CD8-positive, alpha-beta memory T cell (primary cell): Measurements from ENCODE around the gene RASA3. TPM values are rescaled to one million over a fixed set of nuclear protein-coding genes. Genes with fewer than 3 reads are reported as not detected.

ENCODE experiments used
- CTCF ChIA-PET: fragments of 350-600 bp; sonication (Branson Sonifier 250); formaldehyde crosslinking; loops from one replicate; lab custom pipeline; 2021; ENCODE audit warnings: antibody characterized with exemption; lab: Charles Lee
- POLR2A ChIA-PET: fragments of 350-600 bp; sonication (Branson Sonifier 250); formaldehyde crosslinking; loops from one replicate; lab custom pipeline; 2021; ENCODE audit warnings: antibody characterized with exemption; lab: Charles Lee
- DNase-seq, 5 donors: peaks; one replicate each; pipeline versions ENCODE4 v3.0.0 to v3.0.0-alpha.2; 2020 to 2022; ENCODE audit warnings: mixed read lengths in 1 of 5
- H3K27ac ChIP-seq: one replicate; pipeline ENCODE4 v1.7.0; 2013; ENCODE audit warnings: low read depth, mild to moderate bottlenecking, low read length, moderate library complexity
- H3K27me3 ChIP-seq: 2 replicates; pipeline ENCODE4 v1.7.0; 2013; ENCODE audit warnings: low read length, mild to moderate bottlenecking; ENCODE audit not compliant: insufficient read depth, poor library complexity, severe bottlenecking
- H3K36me3 ChIP-seq: 2 replicates; pipeline ENCODE4 v1.7.0; 2013; ENCODE audit warnings: mild to moderate bottlenecking, low read length, moderate library complexity; ENCODE audit not compliant: insufficient read depth
- H3K4me1 ChIP-seq: 2 replicates; pipeline ENCODE4 v1.7.0; 2013; ENCODE audit warnings: mild to moderate bottlenecking, low read length, moderate library complexity; ENCODE audit not compliant: insufficient read depth
- H3K4me3 ChIP-seq: 2 replicates; pipeline ENCODE4 v1.7.0; 2013; ENCODE audit warnings: mild to moderate bottlenecking, low read length
- H3K9me3 ChIP-seq: 2 replicates; pipeline ENCODE4 v1.7.0; 2013; ENCODE audit warnings: mild to moderate bottlenecking, low read length
- H3K27ac Mint-ChIP-seq, 8 donors: one replicate each; pipeline ENCODE4 v1.8.0; 2020 to 2021; ENCODE audit warnings: mixed read lengths in 8 of 8, mild to moderate bottlenecking in 6 of 8, inconsistent platforms in 3 of 8, moderate library complexity in 3 of 8
- H3K27me3 Mint-ChIP-seq, 2 donors: one replicate each; pipeline ENCODE4 v1.8.0; 2020 to 2021; ENCODE audit warnings: mixed read lengths in 2 of 2, mild to moderate bottlenecking in 1 of 2, moderate library complexity in 1 of 2
- H3K36me3 Mint-ChIP-seq, 3 donors: one replicate each; pipeline ENCODE4 v1.8.0; 2020 to 2021; ENCODE audit warnings: mixed read lengths in 3 of 3, inconsistent platforms in 1 of 3, mild to moderate bottlenecking in 1 of 3
- H3K4me1 Mint-ChIP-seq, 3 donors: one replicate each; pipeline ENCODE4 v1.8.0; 2020 to 2021; ENCODE audit warnings: mixed read lengths in 3 of 3, inconsistent platforms in 1 of 3, mild to moderate bottlenecking in 1 of 3
- H3K4me3 Mint-ChIP-seq, 7 donors: one replicate each; pipeline ENCODE4 v1.8.0; 2020 to 2021; ENCODE audit warnings: mixed read lengths in 7 of 7, mild to moderate bottlenecking in 6 of 7, moderate library complexity in 4 of 7, inconsistent platforms in 2 of 7
- H3K9me3 Mint-ChIP-seq, 5 donors: one replicate each; pipeline ENCODE4 v1.8.0; 2020 to 2022; ENCODE audit warnings: mixed read lengths in 5 of 5, mild to moderate bottlenecking in 3 of 5, moderate library complexity in 2 of 5, inconsistent platforms in 1 of 5
- polyA plus RNA-seq: library from polyadenylated mRNA; unstranded; fragments of 300-500 nt; fragmentation: Illumina TruSeq; gene quantifications from one replicate; pipeline ENCODE4 v1.2.3, GENCODE V29; 2021
- total RNA-seq, 2 experiments: library from RNA; stranded (reverse); gene quantifications; one replicate each; pipeline ENCODE4 v1.2.3, GENCODE V29; 2021

RASA3 gene
- total and polyA plus RNA-seq, 3 experiments from 2014 or later = 26.4 to 123 (median 27.1) TPM

DNA sequence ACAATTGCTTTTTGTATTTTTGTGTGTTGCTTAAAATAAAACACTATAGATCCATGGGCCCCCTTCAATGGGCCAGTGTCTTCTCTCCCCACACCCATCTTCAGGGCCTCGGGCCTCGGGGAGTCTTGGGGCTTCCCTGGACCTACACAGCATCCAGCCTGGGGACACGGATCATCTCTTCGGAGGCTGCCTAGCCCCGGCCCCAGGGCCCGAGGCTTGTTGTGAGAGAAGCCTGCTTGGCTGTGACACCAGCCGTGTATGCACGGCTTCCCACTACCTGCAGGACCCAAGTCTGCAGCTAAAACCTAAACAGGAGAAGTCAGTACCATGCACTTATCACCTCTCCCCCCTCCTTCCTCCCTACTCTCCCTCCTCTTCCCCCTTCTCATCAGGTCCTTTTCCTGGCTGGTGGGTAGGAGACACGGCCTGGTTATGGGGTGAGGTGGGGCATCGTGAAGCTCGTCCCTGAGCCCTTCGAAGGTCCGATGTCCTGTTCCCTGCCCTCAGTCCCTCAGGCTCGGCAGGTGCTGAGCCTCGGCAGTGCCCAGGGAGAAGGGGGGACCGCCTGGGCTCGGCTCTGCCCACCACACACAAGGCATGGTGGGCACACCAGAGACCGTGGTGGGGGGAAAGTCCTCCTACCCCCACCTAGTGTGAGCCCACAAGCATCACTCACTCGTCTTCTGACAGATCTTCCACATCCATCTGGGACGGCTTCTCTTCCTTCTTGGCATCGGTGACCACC, 168.0 kb downstream of the RASA3 start:
- H3K9me3 Mint-ChIP-seq = peaks cover 0 to 4% (median 0%) of the 10 kb centered on the region in 5 donors
- no peak overlapping the region for H3K27ac Mint-ChIP-seq

DNA sequence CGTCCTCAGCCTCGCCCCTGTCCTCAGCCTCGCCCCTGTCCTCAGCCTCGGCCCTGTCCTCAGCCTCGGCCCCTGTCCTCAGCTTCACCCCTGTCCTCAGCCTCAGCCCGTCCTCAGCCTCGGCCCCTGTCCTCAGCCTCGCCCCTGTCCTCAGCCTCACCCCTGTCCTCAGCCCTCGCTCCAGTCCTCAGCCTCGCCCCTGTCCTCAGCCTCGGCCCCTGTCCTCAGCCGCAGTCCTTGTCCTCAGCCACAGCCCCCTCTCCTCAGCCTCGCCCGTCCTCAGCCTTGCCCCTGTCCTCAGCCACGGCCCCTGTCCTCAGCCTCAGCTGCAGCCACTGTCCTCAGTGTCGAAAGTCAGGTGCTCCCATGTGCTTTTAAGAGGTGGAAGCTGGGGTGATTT, 169.0 kb downstream of the RASA3 start:
- Histone ChIP-seq H3K36me3 (no peaks in the 10 kb centered on the region), H3K4me3 (no peak overlapping the region), H3K27ac (no peak overlapping the region), H3K9me3 (no peaks in the 10 kb centered on the region), H3K27me3 (no peaks in the 10 kb centered on the region), H3K4me1 (no peaks in the 10 kb centered on the region)
- no peak for DNase-seq
- no peak overlapping the region for H3K4me3 Mint-ChIP-seq
- H3K27ac Mint-ChIP-seq = no peak overlapping the region
- POLR2A ChIA-PET = no interaction called here
- peaks cover 0 to 4% (median 3%) of the 10 kb centered on the region in 5 donors for H3K9me3 Mint-ChIP-seq
- CTCF ChIA-PET = no interaction called here
- peaks cover 0 to 7% (median 3%) of the 10 kb centered on the region in 3 donors for H3K4me1 Mint-ChIP-seq
- H3K36me3 Mint-ChIP-seq = peaks cover 0 to 13% (median 5%) of the 10 kb centered on the region in 3 donors
- peaks cover 0 to 5% of the 10 kb centered on the region in 2 donors for H3K27me3 Mint-ChIP-seq

More for the DNA sequence above, 168.0 kb downstream of the RASA3 start:
- Mint-ChIP-seq H3K27me3 (peaks cover 0 to 8% of the 10 kb centered on the region in 2 donors), H3K36me3 (peaks cover 0 to 14% (median 7%) of the 10 kb centered on the region in 3 donors), H3K4me3 (no peak overlapping the region), H3K4me1 (peaks cover 0 to 3% (median 3%) of the 10 kb centered on the region in 3 donors)
- no peaks in the 10 kb centered on the region for H3K27me3 ChIP-seq
- peak in 1 of 5 donors; percentile 32 for DNase-seq
- H3K27ac ChIP-seq = no peak overlapping the region
- no peaks in the 10 kb centered on the region for H3K36me3 ChIP-seq
- H3K4me1 ChIP-seq = no peaks in the 10 kb centered on the region
- ChIA-PET POLR2A (no interaction called here), CTCF (no interaction called here)
- no peak overlapping the region for H3K4me3 ChIP-seq
- no peaks in the 10 kb centered on the region for H3K9me3 ChIP-seq

DNA sequence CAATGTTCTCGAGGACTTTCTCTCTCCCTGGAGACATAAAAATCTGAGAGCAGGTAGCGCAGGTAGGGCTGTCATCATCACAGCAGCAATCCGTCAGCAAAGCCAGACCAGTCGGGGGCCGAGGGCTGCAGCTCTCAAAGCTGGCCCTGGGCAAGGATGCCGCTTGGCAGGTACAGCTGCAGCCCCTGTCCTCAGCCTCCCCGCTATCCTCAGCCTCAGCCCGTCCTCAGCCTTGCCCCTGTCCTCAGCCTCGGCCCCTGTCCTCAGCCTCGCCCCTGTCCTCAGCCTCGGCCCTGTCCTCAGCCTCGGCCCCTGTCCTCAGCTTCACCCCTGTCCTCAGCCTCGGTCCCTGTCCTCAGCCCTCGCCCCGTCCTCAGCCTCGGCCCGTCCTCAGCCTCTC, 169.4 kb downstream of the RASA3 start:
- Mint-ChIP-seq H3K4me3 (no peak overlapping the region), H3K27me3 (peaks cover 0 to 5% of the 10 kb centered on the region in 2 donors), H3K4me1 (peaks cover 0 to 7% (median 3%) of the 10 kb centered on the region in 3 donors), H3K27ac (no peak overlapping the region), H3K9me3 (peaks cover 0 to 4% (median 3%) of the 10 kb centered on the region in 5 donors), H3K36me3 (peaks cover 0 to 13% (median 5%) of the 10 kb centered on the region in 3 donors)
- H3K4me1 ChIP-seq = no peaks in the 10 kb centered on the region
- no peak overlapping the region for H3K27ac ChIP-seq
- H3K4me3 ChIP-seq = no peak overlapping the region
- no peaks in the 10 kb centered on the region for H3K27me3 ChIP-seq
- DNase-seq = no peak
- POLR2A ChIA-PET = no interaction called here
- CTCF ChIA-PET = interaction anchor here (1.5 kb wide), 1 partner anchor 8 kb away, joined by 3 read pairs; no protein-coding TSS in a partner anchor
- H3K9me3 ChIP-seq = no peaks in the 10 kb centered on the region
- H3K36me3 ChIP-seq = no peaks in the 10 kb centered on the region

GRCh38 chr13:113962386-113962785, 170.0 kb downstream of the RASA3 start:
- no peaks in the 10 kb centered on the region for H3K27me3 ChIP-seq
- ChIA-PET CTCF (interaction anchor here (1.1 to 1.5 kb wide), 2 partner anchors 9 kb away, joined by 3 read pairs; no protein-coding TSS in a partner anchor), POLR2A (no interaction called here)
- no peaks in the 10 kb centered on the region for H3K36me3 ChIP-seq
- no peak overlapping the region for H3K4me3 Mint-ChIP-seq
- H3K27me3 Mint-ChIP-seq = peaks cover 0 to 6% of the 10 kb centered on the region in 2 donors
- no peak overlapping the region for H3K27ac ChIP-seq
- H3K9me3 Mint-ChIP-seq = peaks cover 0 to 4% (median 3%) of the 10 kb centered on the region in 5 donors
- H3K36me3 Mint-ChIP-seq = peaks cover 0 to 14% (median 5%) of the 10 kb centered on the region in 3 donors
- H3K27ac Mint-ChIP-seq = peak overlapping the region in 1 of 8 donors; percentile 12
- H3K4me1 ChIP-seq = no peaks in the 10 kb centered on the region
- no peak for DNase-seq
- no peaks in the 10 kb centered on the region for H3K9me3 ChIP-seq
- H3K4me1 Mint-ChIP-seq = peaks cover 0 to 7% (median 3%) of the 10 kb centered on the region in 3 donors
- H3K4me3 ChIP-seq = no peak overlapping the region

- Mint-ChIP-seq H3K4me3 (no peak overlapping the region), H3K27ac (peak overlapping the region in 1 of 8 donors; percentile 29), H3K4me1 (peaks cover 0 to 7% (median 3%) of the 10 kb centered on the region in 3 donors), H3K36me3 (peaks cover 0 to 22% (median 11%) of the 10 kb centered on the region in 3 donors), H3K27me3 (peaks cover 0 to 4% of the 10 kb centered on the region in 2 donors), H3K9me3 (peaks cover 0 to 4% (median 3%) of the 10 kb centered on the region in 5 donors)
- no peak for DNase-seq
- ChIA-PET POLR2A (interaction anchor here (0.5 kb wide), 1 partner anchor 103 kb away, joined by 3 read pairs; no protein-coding TSS in a partner anchor), CTCF (interaction anchor here (1.4 kb wide), 1 partner anchor 8 kb away, joined by 3 read pairs; no protein-coding TSS in a partner anchor)
- Histone ChIP-seq H3K9me3 (no peaks in the 10 kb centered on the region), H3K36me3 (peaks cover under 1% of the 10 kb centered on the region), H3K27me3 (no peaks in the 10 kb centered on the region), H3K4me3 (no peak overlapping the region), H3K4me1 (no peaks in the 10 kb centered on the region), H3K27ac (no peak overlapping the region)
Observed at GRCh38 chr13:113960276-113960948, 172.0 kb downstream of the RASA3 start.

- Histone ChIP-seq H3K27me3 (no peaks in the 10 kb centered on the region), H3K36me3 (peaks cover 12% of the 10 kb centered on the region), H3K27ac (no peak overlapping the region), H3K4me3 (no peak overlapping the region), H3K4me1 (no peaks in the 10 kb centered on the region), H3K9me3 (no peaks in the 10 kb centered on the region)
- CTCF ChIA-PET = interaction anchor here (1.4 kb wide), 1 partner anchor 9 kb away, joined by 3 read pairs; no protein-coding TSS in a partner anchor
- Mint-ChIP-seq H3K27ac (peak overlapping the region in 4 of 8 donors; percentile 47 to 70 (median 58)), H3K9me3 (peaks cover 0 to 4% (median 3%) of the 10 kb centered on the region in 5 donors), H3K4me3 (peak overlapping the region in 2 of 7 donors; percentile 50 to 75), H3K4me1 (peaks cover 0 to 7% (median 3%) of the 10 kb centered on the region in 3 donors), H3K27me3 (peaks cover 0 to 4% of the 10 kb centered on the region in 2 donors), H3K36me3 (peaks cover 0 to 32% (median 16%) of the 10 kb centered on the region in 3 donors)
- POLR2A ChIA-PET = no interaction called here
- no peak for DNase-seq
Observed at GRCh38 chr13:113959198-113959597, 173.2 kb downstream of the RASA3 start.

- DNase-seq = no peak
- Mint-ChIP-seq H3K4me1 (peaks cover 0 to 7% (median 3%) of the 10 kb centered on the region in 3 donors), H3K36me3 (peaks cover 0 to 37% (median 16%) of the 10 kb centered on the region in 3 donors), H3K27ac (peak overlapping the region in 1 of 8 donors; percentile 62), H3K4me3 (peak overlapping the region in 1 of 7 donors; percentile 59), H3K27me3 (peaks cover 0 to 4% of the 10 kb centered on the region in 2 donors), H3K9me3 (peaks cover 0 to 5% (median 3%) of the 10 kb centered on the region in 5 donors)
- Histone ChIP-seq H3K4me1 (no peaks in the 10 kb centered on the region), H3K36me3 (peaks cover 18% of the 10 kb centered on the region), H3K9me3 (no peaks in the 10 kb centered on the region), H3K4me3 (no peak overlapping the region), H3K27me3 (no peaks in the 10 kb centered on the region), H3K27ac (no peak overlapping the region)
- POLR2A ChIA-PET = no interaction called here
- CTCF ChIA-PET = no interaction called here
Observed at GRCh38 chr13:113958373-113958772, 174.1 kb downstream of the RASA3 start.
